GM12875 (cell line): ENCODE results near the gene PTPN14.

Experiments
- H3K4me3 ChIP-seq: one replicate; pipeline ENCODE4 v1.5.1; 2011; ENCODE audit warnings: low read depth, low read length, control low read depth
- TF ChIP-seq, protein P1 (sequence below): IDR thresholded peaks from 2 replicates; pipeline ENCODE4 v1.5.1; 2011; ENCODE audit warnings: low read depth, mild to moderate bottlenecking, control low read depth, inconsistent platforms, low read length, moderate library complexity, borderline replicate concordance; ENCODE audit not compliant: insufficient read depth

PTPN14 gene

DNA sequence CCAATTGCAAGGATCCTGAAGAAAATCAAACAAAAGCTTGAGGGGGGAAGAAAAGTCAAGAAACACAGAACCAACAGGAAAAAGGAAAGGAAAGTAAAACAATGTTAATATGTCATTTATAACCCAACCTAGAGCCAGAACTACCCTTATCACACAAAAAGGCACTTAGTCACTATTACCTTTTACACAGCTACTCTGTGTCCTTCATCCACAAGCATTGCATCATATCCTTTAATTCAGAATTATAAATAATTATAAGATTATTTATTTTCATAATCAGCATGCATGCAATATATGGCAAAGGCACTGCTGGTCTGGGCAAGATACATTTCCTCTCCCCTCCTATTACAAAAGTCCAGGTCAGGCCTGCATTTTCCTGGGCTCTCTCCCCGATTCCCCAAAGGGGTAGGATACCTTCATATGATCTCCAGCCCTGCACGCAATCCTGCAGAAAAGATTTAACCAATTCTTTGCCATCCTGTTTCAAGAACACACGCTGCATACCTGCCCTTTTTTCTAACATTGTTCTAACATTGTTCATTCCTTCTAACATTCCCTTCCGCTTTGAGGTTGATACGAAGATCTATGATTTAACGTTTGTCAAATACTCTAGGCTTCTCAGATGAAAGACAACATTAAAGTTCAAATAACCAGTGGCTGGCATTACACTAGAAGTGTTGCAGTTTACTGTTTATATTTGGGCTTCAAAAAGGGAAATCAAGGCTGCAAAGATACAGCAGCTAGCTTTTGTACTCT, 4.3 kb downstream of the PTPN14 start:
- TF ChIP-seq, protein P1, sequence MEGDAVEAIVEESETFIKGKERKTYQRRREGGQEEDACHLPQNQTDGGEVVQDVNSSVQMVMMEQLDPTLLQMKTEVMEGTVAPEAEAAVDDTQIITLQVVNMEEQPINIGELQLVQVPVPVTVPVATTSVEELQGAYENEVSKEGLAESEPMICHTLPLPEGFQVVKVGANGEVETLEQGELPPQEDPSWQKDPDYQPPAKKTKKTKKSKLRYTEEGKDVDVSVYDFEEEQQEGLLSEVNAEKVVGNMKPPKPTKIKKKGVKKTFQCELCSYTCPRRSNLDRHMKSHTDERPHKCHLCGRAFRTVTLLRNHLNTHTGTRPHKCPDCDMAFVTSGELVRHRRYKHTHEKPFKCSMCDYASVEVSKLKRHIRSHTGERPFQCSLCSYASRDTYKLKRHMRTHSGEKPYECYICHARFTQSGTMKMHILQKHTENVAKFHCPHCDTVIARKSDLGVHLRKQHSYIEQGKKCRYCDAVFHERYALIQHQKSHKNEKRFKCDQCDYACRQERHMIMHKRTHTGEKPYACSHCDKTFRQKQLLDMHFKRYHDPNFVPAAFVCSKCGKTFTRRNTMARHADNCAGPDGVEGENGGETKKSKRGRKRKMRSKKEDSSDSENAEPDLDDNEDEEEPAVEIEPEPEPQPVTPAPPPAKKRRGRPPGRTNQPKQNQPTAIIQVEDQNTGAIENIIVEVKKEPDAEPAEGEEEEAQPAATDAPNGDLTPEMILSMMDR: no peak
- H3K4me3 ChIP-seq: no peak overlapping the region

DNA sequence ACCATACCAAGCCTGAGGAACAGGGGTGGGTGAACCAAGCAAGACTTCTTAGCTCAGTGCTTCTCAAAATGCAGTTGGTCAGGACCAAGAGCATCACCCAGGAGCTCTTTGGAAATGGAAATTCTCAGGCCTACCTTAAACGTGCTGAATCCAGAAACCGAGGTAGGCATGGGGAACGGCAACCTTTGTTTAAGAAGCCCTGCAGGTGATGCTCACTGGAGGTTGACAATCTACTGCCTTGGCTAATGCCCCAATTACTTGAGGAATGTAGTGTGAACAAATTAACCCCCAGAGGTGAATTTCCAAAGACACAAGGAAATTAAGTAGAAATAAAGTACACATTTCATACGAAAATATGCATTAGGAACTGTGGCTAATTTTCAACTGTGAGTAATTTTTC, 5.3 kb downstream of the PTPN14 start:
- TF ChIP-seq, protein P1: no peak
- no peak overlapping the region for H3K4me3 ChIP-seq

DNA sequence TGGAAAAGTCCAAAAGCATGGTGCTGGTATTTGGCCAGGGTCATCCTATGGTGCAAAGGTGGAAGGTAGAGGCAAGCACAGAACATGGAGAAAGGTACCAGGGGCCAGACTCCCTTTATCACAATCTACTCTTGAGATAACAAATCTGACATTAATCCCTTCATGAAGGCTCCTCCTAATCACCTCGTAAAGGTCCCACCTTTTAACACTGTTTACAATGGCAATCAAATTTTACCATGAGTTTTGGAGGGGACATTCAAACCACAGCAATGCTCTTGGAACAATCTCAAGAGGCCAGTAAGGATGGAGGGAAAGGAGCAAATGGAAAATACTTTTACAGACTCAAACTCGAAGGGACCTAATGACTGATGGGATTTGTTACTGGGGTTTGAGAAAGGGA, 6.1 kb downstream of the PTPN14 start:
- no peak overlapping the region for H3K4me3 ChIP-seq
- TF ChIP-seq, protein P1: no peak

DNA sequence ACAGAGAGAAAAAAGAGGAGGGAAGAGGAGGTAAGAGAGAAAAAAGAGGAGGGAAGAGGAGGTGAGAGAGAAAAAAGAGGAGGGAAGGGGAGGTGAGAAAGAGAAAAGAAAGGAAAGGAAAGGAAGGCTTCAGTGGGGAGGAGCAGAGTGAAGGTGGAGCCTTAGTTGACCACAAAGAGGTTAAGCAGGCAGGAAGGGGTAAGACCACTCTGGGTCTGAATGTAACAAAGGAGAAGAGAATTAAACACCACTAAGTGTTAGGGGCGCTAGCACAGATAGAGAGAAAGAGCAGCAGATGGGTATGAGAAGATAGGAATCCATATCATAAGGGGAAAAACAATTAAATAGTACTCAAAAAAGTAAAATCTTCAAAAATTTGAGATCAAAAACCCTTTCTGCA, 6.6 kb downstream of the PTPN14 start:
- no peak overlapping the region for H3K4me3 ChIP-seq
- TF ChIP-seq, protein P1: no peak

DNA sequence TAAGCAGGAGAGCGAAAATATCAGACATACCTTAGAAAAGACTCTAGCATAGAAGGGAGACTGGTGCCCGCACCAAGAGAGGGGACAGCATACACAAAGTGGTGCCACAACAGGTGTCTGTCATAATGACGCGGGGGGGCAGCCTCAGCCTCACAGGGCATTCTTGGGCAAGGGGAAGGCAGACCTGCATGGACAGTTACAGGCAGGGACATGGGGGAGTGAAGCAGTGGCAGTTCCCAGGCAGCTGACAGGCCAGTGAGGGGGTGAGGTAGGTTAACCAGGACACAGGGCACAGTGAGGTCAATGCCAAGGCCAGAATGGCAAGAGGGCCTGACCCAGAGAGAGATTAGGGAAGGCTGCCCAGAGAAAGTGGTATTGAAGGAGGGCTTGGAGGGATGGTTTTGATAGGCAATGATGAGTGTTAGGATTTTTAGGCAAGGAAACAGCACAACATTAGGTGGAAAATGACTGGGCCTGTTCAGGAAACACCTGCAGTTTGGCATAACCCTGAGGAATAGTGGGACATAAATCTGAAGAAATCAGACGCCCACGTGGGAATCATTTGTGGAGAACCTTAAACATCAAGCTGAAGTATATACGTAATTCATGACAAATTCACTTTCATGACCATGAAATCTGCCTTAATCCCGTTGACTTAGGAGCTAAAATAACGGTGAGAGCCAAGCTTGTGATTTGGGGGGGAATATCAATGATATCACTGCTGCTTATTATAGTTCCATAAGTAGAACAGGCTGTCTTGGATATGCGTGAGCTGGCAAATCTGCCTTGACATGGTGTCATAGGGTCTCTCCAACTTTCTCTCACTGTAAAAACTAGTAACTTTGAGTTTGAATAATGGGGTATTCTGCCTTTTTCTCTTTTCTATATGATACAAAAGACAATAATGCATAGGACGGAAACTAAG, 8.9 kb downstream of the PTPN14 start:
- TF ChIP-seq, protein P1: no peak
- no peak overlapping the region for H3K4me3 ChIP-seq

DNA sequence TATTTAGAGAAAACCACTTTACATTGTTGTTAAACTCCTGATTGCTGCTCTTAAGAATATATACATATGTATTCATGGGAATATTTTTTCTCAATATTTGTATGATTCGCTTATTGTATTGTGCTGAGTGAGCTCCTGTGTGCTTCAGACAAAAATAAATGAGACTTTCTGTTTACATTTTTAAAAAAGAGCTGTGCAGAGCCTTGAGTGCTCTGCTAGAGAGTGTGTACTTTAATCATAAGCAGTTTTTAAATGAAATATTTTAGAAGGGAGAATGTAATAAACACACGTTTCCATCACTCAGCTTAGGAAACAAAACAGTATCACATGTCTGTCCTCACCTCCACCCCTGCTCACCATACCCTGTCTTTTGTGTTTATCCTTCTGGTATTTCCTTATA, 9.7 kb downstream of the PTPN14 start:
- TF ChIP-seq, protein P1: no peak
- no peak overlapping the region for H3K4me3 ChIP-seq
